H1 (cell line): ENCODE data around the gene CASK.

Source experiments
- CEBPB ChIP-seq: IDR thresholded peaks from 2 replicates; pipeline ENCODE4 v1.6.1; 2012; ENCODE audit warnings: low read depth, low read length
- CTCF ChIP-seq, 3 experiments: IDR thresholded peaks; 1 replicate in 2 of 3; 2 replicates in 1 of 3; pipeline versions ENCODE4 v1.5.1 to v1.6.1; 2011; ENCODE audit warnings: low read length in 3 of 3, mild to moderate bottlenecking in 3 of 3, inconsistent platforms in 2 of 3, low read depth in 1 of 3, moderate library complexity in 1 of 3; ENCODE audit not compliant: insufficient read depth in 1 of 3; ENCODE audit errors: control extremely low read depth in 1 of 3
- EZH2 ChIP-seq: fragments of 200-600 bp; sonication (generic); IDR thresholded peaks from 2 replicates; pipeline ENCODE4 v1.7.1; 2012; ENCODE audit warnings: low read depth, mild to moderate bottlenecking, moderate library complexity, low read length, inconsistent platforms; ENCODE audit not compliant: severe bottlenecking
- HDAC6 ChIP-seq: IDR thresholded peaks from one replicate; pipeline ENCODE4 v1.7.1; 2012; ENCODE audit warnings: low read depth, mild to moderate bottlenecking, inconsistent platforms, low read length, moderate library complexity
- JUND ChIP-seq: IDR thresholded peaks from 2 replicates; pipeline ENCODE4 v1.6.1; 2011; ENCODE audit warnings: mild to moderate bottlenecking, improper control_type of control experiment, low read length
- MAFK ChIP-seq: IDR thresholded peaks from 2 replicates; pipeline ENCODE4 v1.6.1; 2012; ENCODE audit warnings: low read depth, mild to moderate bottlenecking, improper control_type of control experiment, low read length
- MAX ChIP-seq: IDR thresholded peaks from 2 replicates; pipeline ENCODE4 v1.6.1; 2012; ENCODE audit warnings: inconsistent platforms
- POLR2A ChIP-seq, 2 experiments: IDR thresholded peaks; 1 replicate in 1 of 2; 2 replicates in 1 of 2; pipeline ENCODE4 v1.6.1; 2011; ENCODE audit warnings: low read depth in 2 of 2, low read length in 2 of 2, mild to moderate bottlenecking in 2 of 2; ENCODE audit errors: control extremely low read depth in 1 of 2
- ZNF274 ChIP-seq: IDR thresholded peaks from 2 replicates; pipeline ENCODE4 v1.7.0; 2012; ENCODE audit warnings: low read length, borderline replicate concordance; ENCODE audit errors: extremely low read depth

- TF ChIP-seq CTCF (IDR thresholded peaks at IDR 0.05; ENCODE audit: control extremely low read depth in 1 of 3, insufficient read depth in 1 of 3, low read depth in 1 of 3, low read length in 3 of 3), result no peak
- no peak for TF ChIP-seq POLR2A (IDR thresholded peaks at IDR 0.05; ENCODE audit: control extremely low read depth in 1 of 2, low read depth in 2 of 2, low read length in 2 of 2)
- no peak for TF ChIP-seq MAX
- TF ChIP-seq ZNF274, result no peak
- TF ChIP-seq EZH2, result no peak
- TF ChIP-seq JUND, result no peak
- no peak for TF ChIP-seq HDAC6
- no peak for TF ChIP-seq MAFK
- TF ChIP-seq CEBPB, result no peak
These were observed 394.1 kb downstream of the CASK start for GRCh38 chrX:41529221-41529620.
